ENCODE data around the gene UQCRQ. TPM values are rescaled to one million over a fixed set of nuclear protein-coding genes. Genes with fewer than 3 reads are reported as not detected.
A peak's percentile ranks its signal among the peaks of the same experiment; 100 is the strongest.

UQCRQ gene
- total RNA-seq (100 to 1,000 TPM in 6 of 7 donors, 10 to 100 TPM in 1; 91.4 to 231 (median 222) TPM), polyA plus RNA-seq (100 to 1,000 TPM; 136 to 220 TPM)
- long read RNA-seq, donor 1, transcript UQCRQ-206 (2 exons, 874 nt) = minor isoform, 8 of 31 reads
- long read RNA-seq, donor 1, transcript UQCRQ-203 (3 exons, 839 nt) = major isoform, 12 of 31 reads
- long read RNA-seq, donor 1, partial matches to known transcripts = 0 of 31 reads
- long read RNA-seq, donor 1, other reads (novel, unspliced or antisense) = 9 of 31 reads
- long read RNA-seq, donor 2, transcript UQCRQ-206 (2 exons, 874 nt) = minor isoform, 12 of 184 reads
- long read RNA-seq, donor 2, transcript UQCRQ-201 (2 exons, 586 nt) = minor isoform, 23 of 184 reads
- long read RNA-seq, donor 2, transcript UQCRQ-203 (3 exons, 839 nt) = major isoform, 130 of 184 reads
- long read RNA-seq, donor 2, transcript UQCRQ-202 (3 exons, 429 nt) = minor isoform, 11 of 184 reads
- long read RNA-seq, donor 2, partial matches to known transcripts = 6 of 184 reads
- long read RNA-seq, donor 2, other reads (novel, unspliced or antisense) = 0 of 184 reads
- long read RNA-seq, donor 3, transcript UQCRQ-206 (2 exons, 874 nt) = minor isoform, 8 of 103 reads
- long read RNA-seq, donor 3, transcript UQCRQ-203 (3 exons, 839 nt) = major isoform, 65 of 103 reads
- long read RNA-seq, donor 3, transcript UQCRQ-201 (2 exons, 586 nt) = minor isoform, 6 of 103 reads
- long read RNA-seq, donor 3, partial matches to known transcripts = 0 of 103 reads
- long read RNA-seq, donor 3, other reads (novel, unspliced or antisense) = 16 of 103 reads

- Histone ChIP-seq H3K27ac (peak within 1 kb of the TSS; percentile 86 to 90), H3K36me3 (no peaks in the 10 kb centered on the region), H3K4me3 (peak within 1 kb of the TSS; percentile 91), H3K4me1 (ENCODE audit: insufficient read depth) (no peaks in the 10 kb centered on the region), H3K9me3 (no peaks in the 10 kb centered on the region), H3K27me3 (no peaks in the 10 kb centered on the region)
- WGBS, 3 donors = 0 to 1% (median 1%) methylated on average over 49 to 55 of the region's 55 CpGs
- peak; percentile 94 to 96 (median 94) for DNase-seq
- TF ChIP-seq EP300 (IDR thresholded peaks at IDR 0.05) = peak; percentile 58
- peak; percentile 89 for TF ChIP-seq POLR2A (IDR thresholded peaks at IDR 0.05)
- TF ChIP-seq CTCF (IDR thresholded peaks at IDR 0.05) = no peak
- intact Hi-C loops (cut with DNase I) = loop anchor here in 1 of 4 donors (2.0 kb wide), 1 partner anchor 96 kb away; the partner anchor contains the start of gene AFF4
These were observed at the start of gene UQCRQ, which contains the start of gene GDF9 for GRCh38 chr5:132866342-132867045. Gene UQCRQ, plus strand, starts transcription at chr5:132866642. Its CDS starts 240 bp downstream, at chr5:132866882. Gene GDF9, minus strand, starts transcription at chr5:132866469. Its CDS starts 1,936 bp downstream, at chr5:132864533.

- WGBS, 3 donors = 39 to 53% (median 41%) methylated on average over 1 of the region's 1 CpG
- no peaks in the 10 kb centered on the region for H3K4me1 ChIP-seq (ENCODE audit: insufficient read depth)
- TF ChIP-seq EP300 (IDR thresholded peaks at IDR 0.05) (no peak), POLR2A (IDR thresholded peaks at IDR 0.05) (no peak), CTCF (IDR thresholded peaks at IDR 0.05) (no peak)
- H3K4me3 ChIP-seq = no peak overlapping the region
- H3K36me3 ChIP-seq = no peaks in the 10 kb centered on the region
- intact Hi-C loops (cut with DNase I) = loop anchor here in 1 of 4 donors (10.0 kb wide), 1 partner anchor 82 kb away; the partner anchor contains the start of gene KIF3A
- H3K27me3 ChIP-seq = no peaks in the 10 kb centered on the region
- no peak for DNase-seq
- H3K9me3 ChIP-seq = peaks cover 0 to 4% of the 10 kb centered on the region in 2 donors
- H3K27ac ChIP-seq = no peak overlapping the region
These were observed 49.4 kb upstream of the UQCRQ start for GRCh38 chr5:132817011-132817410.

GRCh38 chr5:132819468-132819867, 47.0 kb upstream of the UQCRQ start:
- TF ChIP-seq CTCF (IDR thresholded peaks at IDR 0.05) (no peak), POLR2A (IDR thresholded peaks at IDR 0.05) (no peak), EP300 (IDR thresholded peaks at IDR 0.05) (no peak)
- no peaks in the 10 kb centered on the region for H3K27me3 ChIP-seq
- H3K36me3 ChIP-seq = no peaks in the 10 kb centered on the region
- H3K9me3 ChIP-seq = peaks cover 0 to 2% of the 10 kb centered on the region in 2 donors
- intact Hi-C loops (cut with DNase I) = loop anchor here in 1 of 4 donors (10.0 kb wide), 1 partner anchor 85 kb away; the partner anchor contains the start of gene KIF3A
- no peak for DNase-seq
- WGBS, 3 donors = 44 to 46% (median 45%) methylated on average over 26 of the region's 26 CpGs
- peaks cover 8% of the 10 kb centered on the region for H3K4me1 ChIP-seq (ENCODE audit: insufficient read depth)
- H3K27ac ChIP-seq = no peak overlapping the region
- peak overlapping the region; percentile 14 for H3K4me3 ChIP-seq

Measured in ovary (tissue), 10 donors.